Measurements from ENCODE around the gene MAP2K6.

DNA sequence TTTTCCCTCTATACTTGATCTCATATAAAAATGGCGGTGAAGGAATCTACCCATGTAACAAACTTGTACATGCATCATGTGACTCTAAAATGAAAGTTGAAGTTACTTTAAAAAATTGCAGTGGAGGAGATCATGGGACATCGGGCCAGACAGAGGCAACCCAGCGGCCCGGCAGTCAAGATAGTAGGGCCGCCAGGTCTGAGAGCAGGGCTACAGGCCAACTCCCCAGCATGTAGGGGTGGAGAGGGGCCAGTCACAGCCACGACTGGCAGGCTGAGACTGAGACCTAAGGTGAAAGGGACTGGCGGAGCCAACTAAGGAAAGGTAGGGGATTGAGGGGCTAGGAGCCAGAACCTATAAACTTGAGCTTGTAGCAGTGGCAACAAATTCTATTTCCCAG lies 150.9 kb downstream of the MAP2K6 start:
- TF ChIP-seq POLR2AphosphoS5 (IDR thresholded peaks at IDR 0.05; ENCODE audit: low read depth, low read length) = no peak
- no peak for TF ChIP-seq POLR2A (IDR thresholded peaks at IDR 0.05; ENCODE audit: low read depth, low read length)
- no peak for TF ChIP-seq PAX5 (IDR thresholded peaks at IDR 0.05; ENCODE audit: insufficient read depth, low read length, severe bottlenecking)
- no peak for TF ChIP-seq POU2F2 (IDR thresholded peaks at IDR 0.05; ENCODE audit: low read depth, low read length)

Data from GM12891 (cell line).